ENCODE data around the gene KRT33A. TPM values are rescaled to one million over a fixed set of nuclear protein-coding genes. Genes with fewer than 3 reads are reported as not detected.

Gene KRT33A
- total RNA-seq, 1 experiment from 2014 or later, result not detected

- CTCF ChIA-PET, result no interaction called here
- Mint-ChIP-seq H3K4me3 (ENCODE audit: low read depth, unreplicated experiment) (no peak overlapping the region), H3K27ac (ENCODE audit: unreplicated experiment) (no peak overlapping the region)
Measured at GRCh38 chr17:41311111-41311510, 39.5 kb downstream of the KRT33A start.

GRCh38 chr17:41308918-41309359 is 41.7 kb downstream of the KRT33A start, which contains the start of gene KRTAP16-1:
TSS of gene KRTAP16-1 (minus strand) at chr17:41309309. CDS start at chr17:41309253, 56 bp downstream.
- no peak for TF ChIP-seq CTCF (IDR thresholded peaks at IDR 0.05; ENCODE audit: unreplicated experiment)
- no peak within 1 kb of the TSS for H3K4me3 Mint-ChIP-seq (ENCODE audit: low read depth, unreplicated experiment)
- H3K9me3 Mint-ChIP-seq (ENCODE audit: low read depth, unreplicated experiment), result no peaks in the 10 kb centered on the region
- intact Hi-C loops (cut with micrococcal nuclease; ENCODE audit: unreplicated experiment), result no loop called here
- H3K27me3 Mint-ChIP-seq (ENCODE audit: unreplicated experiment), result peaks cover 22% of the 10 kb centered on the region
- no peak for DNase-seq
- H3K4me1 Mint-ChIP-seq (ENCODE audit: low read depth, unreplicated experiment), result peaks cover 8% of the 10 kb centered on the region
- BruUV-seq (replicated peaks), result no TSS peak
- CTCF ChIA-PET, result no interaction called here
- H3K36me3 Mint-ChIP-seq (ENCODE audit: insufficient read depth, unreplicated experiment), result no peaks in the 10 kb centered on the region
- H3K27ac Mint-ChIP-seq (ENCODE audit: unreplicated experiment), result no peak within 1 kb of the TSS

More at GRCh38 chr17:41311111-41311510, 39.5 kb downstream of the KRT33A start:
- intact Hi-C loops (cut with micrococcal nuclease; ENCODE audit: unreplicated experiment), result no loop called here
- Mint-ChIP-seq H3K9me3 (ENCODE audit: low read depth, unreplicated experiment) (no peaks in the 10 kb centered on the region), H3K4me1 (ENCODE audit: low read depth, unreplicated experiment) (peaks cover 8% of the 10 kb centered on the region), H3K36me3 (ENCODE audit: insufficient read depth, unreplicated experiment) (no peaks in the 10 kb centered on the region), H3K27me3 (ENCODE audit: unreplicated experiment) (peaks cover 22% of the 10 kb centered on the region)
- no peak for TF ChIP-seq CTCF (IDR thresholded peaks at IDR 0.05; ENCODE audit: unreplicated experiment)
- no peak for DNase-seq
- BruUV-seq (replicated peaks), result no TSS peak

GRCh38 chr17:41308251-41308917 is 42.2 kb downstream of the KRT33A start:
- CTCF ChIA-PET, result no interaction called here
- intact Hi-C loops (cut with micrococcal nuclease; ENCODE audit: unreplicated experiment), result no loop called here
- H3K4me3 Mint-ChIP-seq (ENCODE audit: low read depth, unreplicated experiment), result no peak overlapping the region
- H3K9me3 Mint-ChIP-seq (ENCODE audit: low read depth, unreplicated experiment), result no peaks in the 10 kb centered on the region
- no TSS peak for BruUV-seq (replicated peaks)
- peaks cover 8% of the 10 kb centered on the region for H3K4me1 Mint-ChIP-seq (ENCODE audit: low read depth, unreplicated experiment)
- DNase-seq, result no peak
- H3K36me3 Mint-ChIP-seq (ENCODE audit: insufficient read depth, unreplicated experiment), result no peaks in the 10 kb centered on the region
- no peak overlapping the region for H3K27ac Mint-ChIP-seq (ENCODE audit: unreplicated experiment)
- no peak for TF ChIP-seq CTCF (IDR thresholded peaks at IDR 0.05; ENCODE audit: unreplicated experiment)
- peaks cover 22% of the 10 kb centered on the region for H3K27me3 Mint-ChIP-seq (ENCODE audit: unreplicated experiment)

GRCh38 chr17:41307647-41308046 is 43.0 kb downstream of the KRT33A start:
- Mint-ChIP-seq H3K4me3 (ENCODE audit: low read depth, unreplicated experiment) (no peak overlapping the region), H3K4me1 (ENCODE audit: low read depth, unreplicated experiment) (peaks cover 8% of the 10 kb centered on the region), H3K36me3 (ENCODE audit: insufficient read depth, unreplicated experiment) (no peaks in the 10 kb centered on the region), H3K9me3 (ENCODE audit: low read depth, unreplicated experiment) (no peaks in the 10 kb centered on the region), H3K27me3 (ENCODE audit: unreplicated experiment) (peaks cover 22% of the 10 kb centered on the region), H3K27ac (ENCODE audit: unreplicated experiment) (no peak overlapping the region)
- CTCF ChIA-PET, result no interaction called here
- no peak for TF ChIP-seq CTCF (IDR thresholded peaks at IDR 0.05; ENCODE audit: unreplicated experiment)
- BruUV-seq (replicated peaks), result no TSS peak
- DNase-seq, result no peak
- intact Hi-C loops (cut with micrococcal nuclease; ENCODE audit: unreplicated experiment), result no loop called here

All from Calu3 (cell line).